NCI-H82 (cell line): Measurements from ENCODE around the gene HAT1.
A peak's percentile ranks its signal among the peaks of the same experiment; 100 is the strongest.

Experiments
- DNase-seq: peaks from one replicate; lab custom pipeline; 2025; lab: John Stamatoyannopoulos, UW

Gene HAT1

GRCh38 chr2:171921970-171922229, 361 bp upstream of the HAT1 start:
- DNase-seq: no peak

- peak; percentile 49 for DNase-seq
These were observed 945 bp downstream of the HAT1 start for GRCh38 chr2:171923206-171923605.

- no peak for DNase-seq
These were observed 2.1 kb downstream of the HAT1 start for GRCh38 chr2:171924170-171924942.

GRCh38 chr2:171930385-171930784, 8.1 kb downstream of the HAT1 start:
- DNase-seq: no peak

- DNase-seq: no peak
These were observed 16.9 kb downstream of the HAT1 start for GRCh38 chr2:171939058-171939742.

GRCh38 chr2:171939743-171940071, 17.4 kb downstream of the HAT1 start:
- no peak for DNase-seq

GRCh38 chr2:171941316-171941699, 19.0 kb downstream of the HAT1 start:
- no peak for DNase-seq

- DNase-seq: no peak
These were observed 21.6 kb downstream of the HAT1 start for GRCh38 chr2:171943869-171944268.

- no peak for DNase-seq
These were observed 30.0 kb downstream of the HAT1 start for GRCh38 chr2:171952276-171952675.

- no peak for DNase-seq
These were observed 30.5 kb downstream of the HAT1 start for GRCh38 chr2:171952748-171953147.

- DNase-seq: no peak
These were observed 34.0 kb downstream of the HAT1 start for GRCh38 chr2:171956135-171956825.

- no peak for DNase-seq
These were observed 34.8 kb downstream of the HAT1 start for GRCh38 chr2:171957061-171957460.

- DNase-seq: no peak
These were observed 36.2 kb downstream of the HAT1 start for GRCh38 chr2:171958475-171958874.

- no peak for DNase-seq
These were observed 37.7 kb downstream of the HAT1 start for GRCh38 chr2:171959998-171960397.

GRCh38 chr2:171960570-171960969, 38.3 kb downstream of the HAT1 start:
- no peak for DNase-seq

- no peak for DNase-seq
These were observed 40.9 kb downstream of the HAT1 start for GRCh38 chr2:171963198-171963597.

- no peak for DNase-seq
These were observed 42.0 kb downstream of the HAT1 start for GRCh38 chr2:171964308-171964707.

GRCh38 chr2:171965238-171965637, 43.0 kb downstream of the HAT1 start:
- no peak for DNase-seq

GRCh38 chr2:171965661-171966060, 43.4 kb downstream of the HAT1 start:
- no peak for DNase-seq

GRCh38 chr2:171966235-171966634, 44.0 kb downstream of the HAT1 start:
- no peak for DNase-seq

GRCh38 chr2:171966688-171967087, 44.4 kb downstream of the HAT1 start:
- DNase-seq: no peak

GRCh38 chr2:171968509-171968908, 46.2 kb downstream of the HAT1 start:
- no peak for DNase-seq

- DNase-seq: no peak
These were observed 50.2 kb downstream of the HAT1 start for GRCh38 chr2:171972329-171972982.
